ENCODE data around the gene BLOC1S2.
"Not testable (repeated sequence)": the region's sequence is repeated elsewhere in the genome, so short reads cannot be mapped to it uniquely, and the experiment has no call there.

The BLOC1S2 gene

GRCh38 chr10:100306861-100307260 is 20.4 kb upstream of the BLOC1S2 start:
- DNase-seq (ENCODE audit: low read depth, low spot score) = no peak
- no peaks in the 10 kb centered on the region for H3K9me3 ChIP-seq (ENCODE audit: insufficient read depth, low read length)
- no peak overlapping the region for H3K9ac ChIP-seq (ENCODE audit: insufficient read length, low read depth)
- H3K4me1 ChIP-seq (ENCODE audit: insufficient read depth, insufficient read length) = no peaks in the 10 kb centered on the region
- H3K36me3 ChIP-seq (ENCODE audit: insufficient read depth, insufficient read length, low read length) = no peaks in the 10 kb centered on the region
- TF ChIP-seq YY1 (IDR thresholded peaks at IDR 0.05; ENCODE audit: insufficient read depth, insufficient read length) (no peak), SUZ12 (IDR thresholded peaks at IDR 0.05; ENCODE audit: extremely low read depth, insufficient read depth, insufficient read length) (no peak), ZNF274 (IDR thresholded peaks at IDR 0.05; ENCODE audit: low read depth, low read length) (no peak)
- no peaks in the 10 kb centered on the region for H3K27me3 ChIP-seq (ENCODE audit: insufficient read depth, insufficient read length)
- H3K4me3 ChIP-seq (ENCODE audit: insufficient read length, low read depth) = no peak overlapping the region

GRCh38 chr10:100304414-100304813 is 17.9 kb upstream of the BLOC1S2 start:
- TF ChIP-seq YY1 (IDR thresholded peaks at IDR 0.05; ENCODE audit: insufficient read depth, insufficient read length) = no peak
- no peak for TF ChIP-seq SUZ12 (IDR thresholded peaks at IDR 0.05; ENCODE audit: extremely low read depth, insufficient read depth, insufficient read length)
- TF ChIP-seq ZNF274 (IDR thresholded peaks at IDR 0.05; ENCODE audit: low read depth, low read length) = no peak
- H3K27me3 ChIP-seq (ENCODE audit: insufficient read depth, insufficient read length) = no peaks in the 10 kb centered on the region
- no peaks in the 10 kb centered on the region for H3K9me3 ChIP-seq (ENCODE audit: insufficient read depth, low read length)
- DNase-seq (ENCODE audit: low read depth, low spot score) = no peak
- H3K4me1 ChIP-seq (ENCODE audit: insufficient read depth, insufficient read length) = no peaks in the 10 kb centered on the region
- no peaks in the 10 kb centered on the region for H3K36me3 ChIP-seq (ENCODE audit: insufficient read depth, insufficient read length, low read length)
- H3K4me3 ChIP-seq (ENCODE audit: insufficient read length, low read depth) = no peak overlapping the region
- no peak overlapping the region for H3K9ac ChIP-seq (ENCODE audit: insufficient read length, low read depth)

GRCh38 chr10:100303724-100304319 is 17.3 kb upstream of the BLOC1S2 start:
- Histone ChIP-seq H3K36me3 (ENCODE audit: insufficient read depth, insufficient read length, low read length) (no peaks in the 10 kb centered on the region), H3K27me3 (ENCODE audit: insufficient read depth, insufficient read length) (no peaks in the 10 kb centered on the region), H3K4me3 (ENCODE audit: insufficient read length, low read depth) (no peak overlapping the region), H3K9ac (ENCODE audit: insufficient read length, low read depth) (no peak overlapping the region), H3K9me3 (ENCODE audit: insufficient read depth, low read length) (no peaks in the 10 kb centered on the region), H3K4me1 (ENCODE audit: insufficient read depth, insufficient read length) (no peaks in the 10 kb centered on the region)
- no peak for TF ChIP-seq SUZ12 (IDR thresholded peaks at IDR 0.05; ENCODE audit: extremely low read depth, insufficient read depth, insufficient read length)
- DNase-seq (ENCODE audit: low read depth, low spot score) = no peak

- not testable (repeated sequence) for H3K27me3 ChIP-seq (ENCODE audit: insufficient read depth, insufficient read length); H3K9me3 ChIP-seq (ENCODE audit: insufficient read depth, low read length); H3K36me3 ChIP-seq (ENCODE audit: insufficient read depth, insufficient read length, low read length); H3K4me3 ChIP-seq (ENCODE audit: insufficient read length, low read depth); H3K4me1 ChIP-seq (ENCODE audit: insufficient read depth, insufficient read length); H3K9ac ChIP-seq (ENCODE audit: insufficient read length, low read depth)
- DNase-seq (ENCODE audit: low read depth, low spot score) = peak; percentile 47
Measured at GRCh38 chr10:100301123-100301522, 14.6 kb upstream of the BLOC1S2 start.

- Histone ChIP-seq H3K27me3 (ENCODE audit: insufficient read depth, insufficient read length) (peaks cover 3% of the 10 kb centered on the region), H3K36me3 (ENCODE audit: insufficient read depth, insufficient read length, low read length) (no peaks in the 10 kb centered on the region), H3K9me3 (ENCODE audit: insufficient read depth, low read length) (no peaks in the 10 kb centered on the region), H3K9ac (ENCODE audit: insufficient read length, low read depth) (no peak overlapping the region), H3K4me1 (ENCODE audit: insufficient read depth, insufficient read length) (no peaks in the 10 kb centered on the region), H3K4me3 (ENCODE audit: insufficient read length, low read depth) (no peak overlapping the region)
- no peak for TF ChIP-seq ZNF274 (IDR thresholded peaks at IDR 0.05; ENCODE audit: low read depth, low read length)
- no peak for TF ChIP-seq YY1 (IDR thresholded peaks at IDR 0.05; ENCODE audit: insufficient read depth, insufficient read length)
- TF ChIP-seq SUZ12 (IDR thresholded peaks at IDR 0.05; ENCODE audit: extremely low read depth, insufficient read depth, insufficient read length) = no peak
- no peak for DNase-seq (ENCODE audit: low read depth, low spot score)
Measured at GRCh38 chr10:100297242-100297641, 10.8 kb upstream of the BLOC1S2 start.

GRCh38 chr10:100293066-100293465 is 6.6 kb upstream of the BLOC1S2 start:
- H3K9me3 ChIP-seq (ENCODE audit: insufficient read depth, low read length) = no peaks in the 10 kb centered on the region
- no peak for DNase-seq (ENCODE audit: low read depth, low spot score)
- H3K4me3 ChIP-seq (ENCODE audit: insufficient read length, low read depth) = no peak overlapping the region
- peaks cover 10% of the 10 kb centered on the region for H3K27me3 ChIP-seq (ENCODE audit: insufficient read depth, insufficient read length)
- TF ChIP-seq SUZ12 (IDR thresholded peaks at IDR 0.05; ENCODE audit: extremely low read depth, insufficient read depth, insufficient read length) (no peak), YY1 (IDR thresholded peaks at IDR 0.05; ENCODE audit: insufficient read depth, insufficient read length) (no peak), ZNF274 (IDR thresholded peaks at IDR 0.05; ENCODE audit: low read depth, low read length) (no peak)
- H3K36me3 ChIP-seq (ENCODE audit: insufficient read depth, insufficient read length, low read length) = no peaks in the 10 kb centered on the region
- H3K9ac ChIP-seq (ENCODE audit: insufficient read length, low read depth) = no peak overlapping the region
- H3K4me1 ChIP-seq (ENCODE audit: insufficient read depth, insufficient read length) = no peaks in the 10 kb centered on the region

GRCh38 chr10:100292300-100292699 is 5.8 kb upstream of the BLOC1S2 start:
- H3K9ac ChIP-seq (ENCODE audit: insufficient read length, low read depth); H3K4me1 ChIP-seq (ENCODE audit: insufficient read depth, insufficient read length); H3K9me3 ChIP-seq (ENCODE audit: insufficient read depth, low read length); DNase-seq (ENCODE audit: low read depth, low spot score); H3K4me3 ChIP-seq (ENCODE audit: insufficient read length, low read depth); H3K27me3 ChIP-seq (ENCODE audit: insufficient read depth, insufficient read length); H3K36me3 ChIP-seq (ENCODE audit: insufficient read depth, insufficient read length, low read length): not testable (repeated sequence)

- Histone ChIP-seq H3K36me3 (ENCODE audit: insufficient read depth, insufficient read length, low read length) (no peaks in the 10 kb centered on the region), H3K9ac (ENCODE audit: insufficient read length, low read depth) (no peak overlapping the region), H3K4me3 (ENCODE audit: insufficient read length, low read depth) (no peak overlapping the region), H3K27me3 (ENCODE audit: insufficient read depth, insufficient read length) (peaks cover 10% of the 10 kb centered on the region), H3K9me3 (ENCODE audit: insufficient read depth, low read length) (no peaks in the 10 kb centered on the region), H3K4me1 (ENCODE audit: insufficient read depth, insufficient read length) (no peaks in the 10 kb centered on the region)
- TF ChIP-seq ZNF274 (IDR thresholded peaks at IDR 0.05; ENCODE audit: low read depth, low read length) = no peak
- no peak for TF ChIP-seq SUZ12 (IDR thresholded peaks at IDR 0.05; ENCODE audit: extremely low read depth, insufficient read depth, insufficient read length)
- no peak for TF ChIP-seq YY1 (IDR thresholded peaks at IDR 0.05; ENCODE audit: insufficient read depth, insufficient read length)
- no peak for DNase-seq (ENCODE audit: low read depth, low spot score)
Measured at GRCh38 chr10:100291356-100291755, 4.9 kb upstream of the BLOC1S2 start.

All from NT2/D1 (cell line).